Measurements from ENCODE around the gene ISG20L2. TPM values are rescaled to one million over a fixed set of nuclear protein-coding genes. Genes with fewer than 3 reads are reported as not detected.
"Not testable (repeated sequence)": the region's sequence is repeated elsewhere in the genome, so short reads cannot be mapped to it uniquely, and the experiment has no call there.

The ISG20L2 gene
- total RNA-seq, 1 donor from 2014 or later: 33.4 TPM

DNA sequence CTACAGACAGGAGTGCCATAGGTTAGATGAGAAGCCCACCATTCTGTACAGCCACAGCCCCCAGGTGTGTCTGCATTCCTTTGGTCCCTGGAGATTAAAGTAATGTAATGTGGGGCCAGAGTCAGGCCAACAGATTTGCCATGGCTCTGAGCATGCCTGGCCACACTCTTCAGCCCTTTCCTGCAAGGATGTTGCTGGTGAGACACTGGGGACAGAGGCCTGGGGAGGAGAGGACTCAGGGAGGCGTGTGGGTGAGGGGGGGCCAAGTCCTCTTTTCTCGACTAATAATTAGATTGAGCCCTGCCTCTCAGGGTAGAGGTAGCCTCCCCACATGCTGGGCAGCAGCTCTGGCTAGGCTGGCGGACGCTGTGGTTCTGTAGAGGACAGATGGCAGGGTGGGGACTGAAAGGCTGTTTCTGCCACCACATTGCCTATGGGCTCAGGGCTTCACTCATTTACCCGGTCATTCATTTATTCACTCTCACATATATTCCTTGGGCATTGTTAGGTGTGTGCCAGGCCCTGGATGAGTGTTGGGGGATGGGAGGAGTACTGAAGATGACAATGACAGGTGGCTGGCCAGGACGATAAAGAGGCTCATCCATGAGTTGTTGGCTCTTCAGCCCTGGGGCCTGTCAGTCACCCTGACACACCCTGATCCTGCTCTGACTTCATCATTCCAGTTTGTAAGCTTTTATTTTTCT, 31.7 kb upstream of the ISG20L2 start:
- TF ChIP-seq, protein P1, sequence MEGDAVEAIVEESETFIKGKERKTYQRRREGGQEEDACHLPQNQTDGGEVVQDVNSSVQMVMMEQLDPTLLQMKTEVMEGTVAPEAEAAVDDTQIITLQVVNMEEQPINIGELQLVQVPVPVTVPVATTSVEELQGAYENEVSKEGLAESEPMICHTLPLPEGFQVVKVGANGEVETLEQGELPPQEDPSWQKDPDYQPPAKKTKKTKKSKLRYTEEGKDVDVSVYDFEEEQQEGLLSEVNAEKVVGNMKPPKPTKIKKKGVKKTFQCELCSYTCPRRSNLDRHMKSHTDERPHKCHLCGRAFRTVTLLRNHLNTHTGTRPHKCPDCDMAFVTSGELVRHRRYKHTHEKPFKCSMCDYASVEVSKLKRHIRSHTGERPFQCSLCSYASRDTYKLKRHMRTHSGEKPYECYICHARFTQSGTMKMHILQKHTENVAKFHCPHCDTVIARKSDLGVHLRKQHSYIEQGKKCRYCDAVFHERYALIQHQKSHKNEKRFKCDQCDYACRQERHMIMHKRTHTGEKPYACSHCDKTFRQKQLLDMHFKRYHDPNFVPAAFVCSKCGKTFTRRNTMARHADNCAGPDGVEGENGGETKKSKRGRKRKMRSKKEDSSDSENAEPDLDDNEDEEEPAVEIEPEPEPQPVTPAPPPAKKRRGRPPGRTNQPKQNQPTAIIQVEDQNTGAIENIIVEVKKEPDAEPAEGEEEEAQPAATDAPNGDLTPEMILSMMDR (IDR thresholded peaks at IDR 0.05; ENCODE audit: unreplicated experiment): no peak
- Mint-ChIP-seq H3K36me3 (ENCODE audit: low read depth, unreplicated experiment) (no peaks in the 10 kb centered on the region), H3K27me3 (ENCODE audit: unreplicated experiment) (peaks cover 4% of the 10 kb centered on the region), H3K4me1 (ENCODE audit: unreplicated experiment) (no peaks in the 10 kb centered on the region), H3K27ac (ENCODE audit: unreplicated experiment) (no peak overlapping the region), H3K4me3 (ENCODE audit: unreplicated experiment) (no peak overlapping the region), H3K9me3 (ENCODE audit: unreplicated experiment) (no peaks in the 10 kb centered on the region)
- no peak for DNase-seq (ENCODE audit: low spot score)

- not testable (repeated sequence) for H3K27ac Mint-ChIP-seq (ENCODE audit: unreplicated experiment); H3K27me3 Mint-ChIP-seq (ENCODE audit: unreplicated experiment); H3K4me1 Mint-ChIP-seq (ENCODE audit: unreplicated experiment); DNase-seq (ENCODE audit: low spot score); H3K4me3 Mint-ChIP-seq (ENCODE audit: unreplicated experiment); H3K9me3 Mint-ChIP-seq (ENCODE audit: unreplicated experiment); H3K36me3 Mint-ChIP-seq (ENCODE audit: low read depth, unreplicated experiment)
These were observed 29.1 kb upstream of the ISG20L2 start for GRCh38 chr1:156757572-156758253.

- TF ChIP-seq, protein P1 (IDR thresholded peaks at IDR 0.05; ENCODE audit: unreplicated experiment): no peak
- Mint-ChIP-seq H3K27me3 (ENCODE audit: unreplicated experiment) (peaks cover 6% of the 10 kb centered on the region), H3K36me3 (ENCODE audit: low read depth, unreplicated experiment) (no peaks in the 10 kb centered on the region), H3K4me1 (ENCODE audit: unreplicated experiment) (peaks cover 13% of the 10 kb centered on the region), H3K9me3 (ENCODE audit: unreplicated experiment) (no peaks in the 10 kb centered on the region), H3K4me3 (ENCODE audit: unreplicated experiment) (no peak overlapping the region), H3K27ac (ENCODE audit: unreplicated experiment) (no peak overlapping the region)
- no peak for DNase-seq (ENCODE audit: low spot score)
These were observed 27.8 kb upstream of the ISG20L2 start for GRCh38 chr1:156756355-156756754.

GRCh38 chr1:156755527-156755950, 27.0 kb upstream of the ISG20L2 start:
- Mint-ChIP-seq H3K27me3 (ENCODE audit: unreplicated experiment) (peaks cover 6% of the 10 kb centered on the region), H3K4me3 (ENCODE audit: unreplicated experiment) (no peak overlapping the region), H3K4me1 (ENCODE audit: unreplicated experiment) (peaks cover 14% of the 10 kb centered on the region), H3K9me3 (ENCODE audit: unreplicated experiment) (no peaks in the 10 kb centered on the region), H3K27ac (ENCODE audit: unreplicated experiment) (no peak overlapping the region), H3K36me3 (ENCODE audit: low read depth, unreplicated experiment) (no peaks in the 10 kb centered on the region)
- TF ChIP-seq, protein P1 (IDR thresholded peaks at IDR 0.05; ENCODE audit: unreplicated experiment): no peak
- no peak for DNase-seq (ENCODE audit: low spot score)

DNA sequence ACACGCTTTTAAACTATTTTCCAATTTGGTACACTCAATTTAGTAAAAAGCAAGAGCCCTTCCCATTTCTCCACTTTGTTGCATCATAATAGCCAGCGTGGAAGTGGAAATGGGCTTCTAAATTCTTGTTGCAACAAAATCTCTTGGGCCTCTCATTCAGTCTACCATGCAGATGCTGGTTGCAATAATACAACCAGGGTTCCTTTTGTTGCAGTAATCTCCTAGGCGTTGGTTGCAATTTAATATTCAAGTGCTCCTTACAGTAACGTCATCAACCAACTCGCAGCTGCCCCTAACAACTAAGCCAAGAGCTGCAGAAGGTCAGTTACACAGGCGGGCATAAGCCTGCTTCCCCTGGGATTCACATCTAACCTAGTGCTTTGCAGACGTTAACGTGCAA, 25.7 kb upstream of the ISG20L2 start:
- Mint-ChIP-seq H3K36me3 (ENCODE audit: low read depth, unreplicated experiment) (no peaks in the 10 kb centered on the region), H3K9me3 (ENCODE audit: unreplicated experiment) (no peaks in the 10 kb centered on the region), H3K4me1 (ENCODE audit: unreplicated experiment) (peaks cover 27% of the 10 kb centered on the region), H3K27ac (ENCODE audit: unreplicated experiment) (no peak overlapping the region), H3K27me3 (ENCODE audit: unreplicated experiment) (peaks cover 7% of the 10 kb centered on the region), H3K4me3 (ENCODE audit: unreplicated experiment) (peak overlapping the region; percentile 47)
- DNase-seq (ENCODE audit: low spot score): no peak
- TF ChIP-seq, protein P1 (IDR thresholded peaks at IDR 0.05; ENCODE audit: unreplicated experiment): no peak

Data from endothelial cell (in vitro differentiated cells).